ENCODE data around the gene AKR1C8.

DNA sequence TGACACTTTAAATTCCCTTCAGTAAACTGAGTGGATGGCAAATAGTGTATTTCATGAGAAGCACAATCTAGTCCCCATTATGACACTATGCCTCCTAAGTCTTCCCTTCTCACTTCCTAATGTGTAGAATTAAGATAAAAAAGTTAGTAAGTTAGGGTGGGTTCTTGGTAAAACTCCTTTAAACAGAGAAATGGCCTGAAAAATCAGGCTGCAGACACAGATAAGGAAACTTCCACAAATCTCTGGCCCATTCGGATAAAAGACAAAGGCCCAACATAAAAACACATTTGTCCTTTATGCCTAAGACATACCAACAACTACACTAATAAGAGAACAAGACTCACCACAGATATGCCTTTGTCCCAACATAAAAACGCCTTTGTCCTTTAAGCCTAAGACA, 21.5 kb downstream of the AKR1C8 start:
- TF ChIP-seq, protein P1, sequence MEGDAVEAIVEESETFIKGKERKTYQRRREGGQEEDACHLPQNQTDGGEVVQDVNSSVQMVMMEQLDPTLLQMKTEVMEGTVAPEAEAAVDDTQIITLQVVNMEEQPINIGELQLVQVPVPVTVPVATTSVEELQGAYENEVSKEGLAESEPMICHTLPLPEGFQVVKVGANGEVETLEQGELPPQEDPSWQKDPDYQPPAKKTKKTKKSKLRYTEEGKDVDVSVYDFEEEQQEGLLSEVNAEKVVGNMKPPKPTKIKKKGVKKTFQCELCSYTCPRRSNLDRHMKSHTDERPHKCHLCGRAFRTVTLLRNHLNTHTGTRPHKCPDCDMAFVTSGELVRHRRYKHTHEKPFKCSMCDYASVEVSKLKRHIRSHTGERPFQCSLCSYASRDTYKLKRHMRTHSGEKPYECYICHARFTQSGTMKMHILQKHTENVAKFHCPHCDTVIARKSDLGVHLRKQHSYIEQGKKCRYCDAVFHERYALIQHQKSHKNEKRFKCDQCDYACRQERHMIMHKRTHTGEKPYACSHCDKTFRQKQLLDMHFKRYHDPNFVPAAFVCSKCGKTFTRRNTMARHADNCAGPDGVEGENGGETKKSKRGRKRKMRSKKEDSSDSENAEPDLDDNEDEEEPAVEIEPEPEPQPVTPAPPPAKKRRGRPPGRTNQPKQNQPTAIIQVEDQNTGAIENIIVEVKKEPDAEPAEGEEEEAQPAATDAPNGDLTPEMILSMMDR (IDR thresholded peaks at IDR 0.05), result no peak
- TF ChIP-seq POLR2A (IDR thresholded peaks at IDR 0.05) (no peak), EP300 (IDR thresholded peaks at IDR 0.05) (no peak)

Measured in tibial nerve (tissue), 4 donors.